M059J (cell line): ENCODE data around the gene SLC2A11. TPM values are rescaled to one million over a fixed set of nuclear protein-coding genes. Genes with fewer than 3 reads are reported as not detected.
A peak's percentile ranks its signal among the peaks of the same experiment; 100 is the strongest.
"Not testable (repeated sequence)": the region's sequence is repeated elsewhere in the genome, so short reads cannot be mapped to it uniquely, and the experiment has no call there.

ENCODE experiments used
- DNase-seq: peaks from one replicate; pipeline ENCODE4 v3.0.0-alpha.2; 2012; ENCODE audit warnings: low read depth
- total RNA-seq: library from RNA; depleted of rRNA; stranded (reverse); fragments of >200 nt; shearing (Covaris generic); gene quantifications from 2 replicates; pipeline ENCODE4 v1.2.3, GENCODE V29; 2014

Gene SLC2A11
- total RNA-seq, 1 experiment from 2014 or later, result 9.5 TPM

- DNase-seq, result no peak
These were observed 10.3 kb upstream of the SLC2A11 start for GRCh38 chr22:23847310-23847920.

GRCh38 chr22:23847991-23848864, 9.4 kb upstream of the SLC2A11 start:
- DNase-seq, result no peak

- peak; percentile 61 for DNase-seq
These were observed 8.4 kb upstream of the SLC2A11 start for GRCh38 chr22:23849009-23850006.

- no peak for DNase-seq
These were observed 7.5 kb upstream of the SLC2A11 start for GRCh38 chr22:23850136-23850611.

GRCh38 chr22:23856721-23857605, 712 bp upstream of the SLC2A11 start:
- DNase-seq, result peak; percentile 97

GRCh38 chr22:23858484-23858815, 775 bp downstream of the SLC2A11 start:
- no peak for DNase-seq

- DNase-seq, result no peak
These were observed 1.5 kb downstream of the SLC2A11 start for GRCh38 chr22:23859201-23859600.

GRCh38 chr22:23860187-23860586, 2.5 kb downstream of the SLC2A11 start:
- DNase-seq, result not testable (repeated sequence)

GRCh38 chr22:23862103-23862502, 4.4 kb downstream of the SLC2A11 start:
- peak; percentile 37 for DNase-seq

- DNase-seq, result not testable (repeated sequence)
These were observed 7.0 kb downstream of the SLC2A11 start for GRCh38 chr22:23864499-23865154.

GRCh38 chr22:23868580-23868979, 10.9 kb downstream of the SLC2A11 start:
- no peak for DNase-seq

- no peak for DNase-seq
These were observed 17.2 kb downstream of the SLC2A11 start for GRCh38 chr22:23874871-23875270.

- no peak for DNase-seq
These were observed 18.1 kb downstream of the SLC2A11 start for GRCh38 chr22:23875801-23876200.

- no peak for DNase-seq
These were observed 19.9 kb downstream of the SLC2A11 start for GRCh38 chr22:23877566-23877965.

GRCh38 chr22:23878219-23878618, 20.5 kb downstream of the SLC2A11 start:
- no peak for DNase-seq

GRCh38 chr22:23882370-23882769, 24.7 kb downstream of the SLC2A11 start:
- DNase-seq, result no peak

GRCh38 chr22:23883658-23884057, 26.0 kb downstream of the SLC2A11 start:
- no peak for DNase-seq

GRCh38 chr22:23884140-23884539, 26.5 kb downstream of the SLC2A11 start:
- no peak for DNase-seq

GRCh38 chr22:23888615-23889401, 31.1 kb downstream of the SLC2A11 start:
- peak; percentile 38 for DNase-seq

GRCh38 chr22:23889620-23890019, 31.9 kb downstream of the SLC2A11 start:
- no peak for DNase-seq
